Left hindlimb (tissue), 1 donor: ENCODE measurements around the gene LIF.

Source experiments
- DNase-seq: peaks from one replicate; pipeline ENCODE4 v3.0.0-alpha.2; 2018

The LIF gene

GRCh38 chr22:30262112-30262511 lies 15.6 kb upstream of the LIF start:
- no peak for DNase-seq

- DNase-seq, result no peak
These were observed 14.6 kb upstream of the LIF start for GRCh38 chr22:30261134-30261533.

GRCh38 chr22:30260682-30261081 lies 14.1 kb upstream of the LIF start:
- no peak for DNase-seq

- DNase-seq, result no peak
These were observed 13.7 kb upstream of the LIF start for GRCh38 chr22:30260276-30260675.

GRCh38 chr22:30254314-30254713 lies 7.8 kb upstream of the LIF start:
- DNase-seq, result no peak

GRCh38 chr22:30253205-30253852 lies 6.8 kb upstream of the LIF start:
- DNase-seq, result peak; percentile 85

GRCh38 chr22:30252411-30253204 lies 6.0 kb upstream of the LIF start:
- no peak for DNase-seq

- DNase-seq, result peak; percentile 40
These were observed 5.2 kb upstream of the LIF start for GRCh38 chr22:30251711-30252110.

GRCh38 chr22:30250661-30251267 lies 4.2 kb upstream of the LIF start:
- no peak for DNase-seq

- no peak for DNase-seq
These were observed 3.5 kb upstream of the LIF start for GRCh38 chr22:30250039-30250565.

GRCh38 chr22:30249049-30250038 lies 2.8 kb upstream of the LIF start:
- peak; percentile 71 for DNase-seq

GRCh38 chr22:30248484-30248883 lies 1.9 kb upstream of the LIF start:
- DNase-seq, result no peak

GRCh38 chr22:30247974-30248373 lies 1.4 kb upstream of the LIF start:
- no peak for DNase-seq

GRCh38 chr22:30247561-30247960 lies 1.0 kb upstream of the LIF start:
- no peak for DNase-seq

GRCh38 chr22:30246814-30247376 lies 336 bp upstream of the LIF start:
- no peak for DNase-seq

- peak; percentile 18 for DNase-seq
These were observed 1.2 kb downstream of the LIF start for GRCh38 chr22:30245181-30245984.

GRCh38 chr22:30244641-30245040 lies 1.9 kb downstream of the LIF start:
- no peak for DNase-seq

- peak; percentile 27 for DNase-seq
These were observed 2.5 kb downstream of the LIF start for GRCh38 chr22:30244066-30244465.

- DNase-seq, result no peak
These were observed 2.9 kb downstream of the LIF start for GRCh38 chr22:30243661-30244060.

GRCh38 chr22:30241576-30242371 lies 4.8 kb downstream of the LIF start:
- DNase-seq, result peak; percentile 66
